CD8-positive, alpha-beta memory T cell (primary cell): Measurements from ENCODE around the gene LMO7. TPM values are rescaled to one million over a fixed set of nuclear protein-coding genes. Genes with fewer than 3 reads are reported as not detected.
"Not testable (repeated sequence)": the region's sequence is repeated elsewhere in the genome, so short reads cannot be mapped to it uniquely, and the experiment has no call there.

ENCODE experiments used
- CTCF ChIA-PET: fragments of 350-600 bp; sonication (Branson Sonifier 250); formaldehyde crosslinking; loops from one replicate; lab custom pipeline; 2021; ENCODE audit warnings: antibody characterized with exemption; lab: Charles Lee
- POLR2A ChIA-PET: fragments of 350-600 bp; sonication (Branson Sonifier 250); formaldehyde crosslinking; loops from one replicate; lab custom pipeline; 2021; ENCODE audit warnings: antibody characterized with exemption; lab: Charles Lee
- DNase-seq, 5 donors: peaks; one replicate each; pipeline versions ENCODE4 v3.0.0 to v3.0.0-alpha.2; 2020 to 2022; ENCODE audit warnings: mixed read lengths in 1 of 5
- H3K27ac ChIP-seq: one replicate; pipeline ENCODE4 v1.7.0; 2013; ENCODE audit warnings: low read depth, mild to moderate bottlenecking, low read length, moderate library complexity
- H3K27me3 ChIP-seq: 2 replicates; pipeline ENCODE4 v1.7.0; 2013; ENCODE audit warnings: low read length, mild to moderate bottlenecking; ENCODE audit not compliant: insufficient read depth, poor library complexity, severe bottlenecking
- H3K36me3 ChIP-seq: 2 replicates; pipeline ENCODE4 v1.7.0; 2013; ENCODE audit warnings: mild to moderate bottlenecking, low read length, moderate library complexity; ENCODE audit not compliant: insufficient read depth
- H3K4me1 ChIP-seq: 2 replicates; pipeline ENCODE4 v1.7.0; 2013; ENCODE audit warnings: mild to moderate bottlenecking, low read length, moderate library complexity; ENCODE audit not compliant: insufficient read depth
- H3K4me3 ChIP-seq: 2 replicates; pipeline ENCODE4 v1.7.0; 2013; ENCODE audit warnings: mild to moderate bottlenecking, low read length
- H3K9me3 ChIP-seq: 2 replicates; pipeline ENCODE4 v1.7.0; 2013; ENCODE audit warnings: mild to moderate bottlenecking, low read length
- H3K27ac Mint-ChIP-seq, 8 donors: one replicate each; pipeline ENCODE4 v1.8.0; 2020 to 2021; ENCODE audit warnings: mixed read lengths in 8 of 8, mild to moderate bottlenecking in 6 of 8, inconsistent platforms in 3 of 8, moderate library complexity in 3 of 8
- H3K27me3 Mint-ChIP-seq, 2 donors: one replicate each; pipeline ENCODE4 v1.8.0; 2020 to 2021; ENCODE audit warnings: mixed read lengths in 2 of 2, mild to moderate bottlenecking in 1 of 2, moderate library complexity in 1 of 2
- H3K36me3 Mint-ChIP-seq, 3 donors: one replicate each; pipeline ENCODE4 v1.8.0; 2020 to 2021; ENCODE audit warnings: mixed read lengths in 3 of 3, inconsistent platforms in 1 of 3, mild to moderate bottlenecking in 1 of 3
- H3K4me1 Mint-ChIP-seq, 3 donors: one replicate each; pipeline ENCODE4 v1.8.0; 2020 to 2021; ENCODE audit warnings: mixed read lengths in 3 of 3, inconsistent platforms in 1 of 3, mild to moderate bottlenecking in 1 of 3
- H3K4me3 Mint-ChIP-seq, 7 donors: one replicate each; pipeline ENCODE4 v1.8.0; 2020 to 2021; ENCODE audit warnings: mixed read lengths in 7 of 7, mild to moderate bottlenecking in 6 of 7, moderate library complexity in 4 of 7, inconsistent platforms in 2 of 7
- H3K9me3 Mint-ChIP-seq, 5 donors: one replicate each; pipeline ENCODE4 v1.8.0; 2020 to 2022; ENCODE audit warnings: mixed read lengths in 5 of 5, mild to moderate bottlenecking in 3 of 5, moderate library complexity in 2 of 5, inconsistent platforms in 1 of 5
- polyA plus RNA-seq: library from polyadenylated mRNA; unstranded; fragments of 300-500 nt; fragmentation: Illumina TruSeq; gene quantifications from one replicate; pipeline ENCODE4 v1.2.3, GENCODE V29; 2021
- total RNA-seq, 2 experiments: library from RNA; stranded (reverse); gene quantifications; one replicate each; pipeline ENCODE4 v1.2.3, GENCODE V29; 2021

Gene LMO7
- total and polyA plus RNA-seq, 3 experiments from 2014 or later: 4.6 to 4.9 (median 4.7) TPM

DNA sequence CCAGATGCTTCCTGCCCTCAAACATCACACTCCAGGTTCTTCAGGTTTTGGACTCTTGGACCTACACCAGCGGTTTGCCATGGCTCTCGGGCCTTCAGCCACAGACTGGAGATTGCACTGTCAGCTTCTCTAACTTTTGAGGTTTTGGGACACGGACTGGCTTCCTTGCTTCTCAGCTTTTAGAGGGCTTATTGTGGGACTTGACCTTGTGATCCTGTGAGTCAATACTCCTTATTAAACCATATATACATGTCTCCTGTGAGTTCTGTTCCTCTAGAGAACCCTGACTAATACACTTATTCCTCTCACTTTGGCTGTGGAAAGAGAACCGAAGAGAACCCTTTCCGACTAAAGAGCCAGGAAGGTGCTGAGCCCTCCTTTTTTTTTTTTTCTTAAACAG is 53.6 kb downstream of the LMO7 start:
- H3K4me3 Mint-ChIP-seq: no peak overlapping the region
- H3K27ac Mint-ChIP-seq: peak overlapping the region in 1 of 8 donors; percentile 15
- peaks cover 3 to 13% (median 3%) of the 10 kb centered on the region in 3 donors for H3K36me3 Mint-ChIP-seq
- ChIA-PET CTCF (no interaction called here), POLR2A (no interaction called here)
- peaks cover 0 to 7% (median 3%) of the 10 kb centered on the region in 3 donors for H3K4me1 Mint-ChIP-seq
- Histone ChIP-seq H3K9me3 (no peaks in the 10 kb centered on the region), H3K4me1 (no peaks in the 10 kb centered on the region), H3K36me3 (no peaks in the 10 kb centered on the region), H3K27me3 (no peaks in the 10 kb centered on the region), H3K27ac (no peak overlapping the region), H3K4me3 (no peak overlapping the region)
- no peaks in the 10 kb centered on the region for H3K9me3 Mint-ChIP-seq
- H3K27me3 Mint-ChIP-seq: peaks cover 0 to 2% of the 10 kb centered on the region in 2 donors
- no peak for DNase-seq

DNA sequence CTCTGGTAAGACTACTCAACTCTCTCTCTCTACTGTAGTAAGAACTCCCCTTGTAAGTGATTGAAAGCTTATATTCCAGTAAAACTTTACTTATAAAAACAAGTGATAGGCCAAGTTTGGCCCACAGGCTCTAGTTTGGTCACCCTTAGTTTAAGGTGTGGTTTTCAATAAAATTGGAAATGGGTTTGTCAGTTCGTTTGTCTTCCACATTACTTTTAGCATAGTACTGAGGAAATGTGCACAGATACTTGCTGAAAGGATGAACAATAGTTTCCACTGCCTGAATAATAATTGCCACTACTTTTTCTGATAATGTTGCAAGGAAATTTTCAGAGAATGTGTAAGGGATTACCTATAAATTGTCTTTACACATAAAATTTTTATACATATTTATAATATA is 54.5 kb downstream of the LMO7 start:
- Mint-ChIP-seq H3K36me3 (peaks cover under 1 to 13% (median 3%) of the 10 kb centered on the region in 3 donors), H3K4me3 (no peak overlapping the region), H3K4me1 (peaks cover 0 to under 1% (median under 1%) of the 10 kb centered on the region in 3 donors), H3K27me3 (peaks cover 0 to 2% of the 10 kb centered on the region in 2 donors), H3K9me3 (no peaks in the 10 kb centered on the region), H3K27ac (no peak overlapping the region)
- Histone ChIP-seq H3K4me1 (no peaks in the 10 kb centered on the region), H3K27me3 (no peaks in the 10 kb centered on the region), H3K27ac (no peak overlapping the region), H3K4me3 (no peak overlapping the region), H3K9me3 (no peaks in the 10 kb centered on the region), H3K36me3 (no peaks in the 10 kb centered on the region)
- ChIA-PET POLR2A (no interaction called here), CTCF (no interaction called here)
- DNase-seq: no peak

DNA sequence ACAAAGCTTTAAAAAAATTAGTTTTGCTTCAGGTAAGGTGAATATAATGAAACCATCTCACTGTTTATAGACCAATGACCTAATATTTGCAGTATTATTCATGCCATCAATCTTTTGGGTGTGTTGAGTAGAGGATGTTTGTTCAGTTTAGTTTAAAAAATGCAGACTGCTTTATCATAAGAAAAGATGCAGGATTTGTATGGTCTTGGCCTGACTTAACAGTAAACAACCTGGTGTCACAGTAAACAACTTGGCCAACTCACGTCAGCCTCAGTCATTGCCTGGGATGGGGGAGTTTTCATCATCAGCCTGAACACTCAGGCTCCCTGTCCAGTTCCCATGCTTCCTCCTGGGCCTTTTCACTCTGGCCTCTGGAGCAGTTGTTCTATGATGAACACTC is 55.1 kb downstream of the LMO7 start:
- Histone ChIP-seq H3K4me3 (no peak overlapping the region), H3K27ac (no peak overlapping the region), H3K4me1 (no peaks in the 10 kb centered on the region), H3K9me3 (no peaks in the 10 kb centered on the region), H3K36me3 (no peaks in the 10 kb centered on the region), H3K27me3 (no peaks in the 10 kb centered on the region)
- Mint-ChIP-seq H3K4me3 (no peak overlapping the region), H3K27me3 (peaks cover 0 to 2% of the 10 kb centered on the region in 2 donors), H3K4me1 (no peaks in the 10 kb centered on the region), H3K27ac (no peak overlapping the region), H3K36me3 (peaks cover 0 to 13% (median 3%) of the 10 kb centered on the region in 3 donors), H3K9me3 (no peaks in the 10 kb centered on the region)
- ChIA-PET POLR2A (no interaction called here), CTCF (interaction anchor here (1.6 kb wide), 1 partner anchor 179 kb away, joined by 5 read pairs; no protein-coding TSS in a partner anchor)
- no peak for DNase-seq

DNA sequence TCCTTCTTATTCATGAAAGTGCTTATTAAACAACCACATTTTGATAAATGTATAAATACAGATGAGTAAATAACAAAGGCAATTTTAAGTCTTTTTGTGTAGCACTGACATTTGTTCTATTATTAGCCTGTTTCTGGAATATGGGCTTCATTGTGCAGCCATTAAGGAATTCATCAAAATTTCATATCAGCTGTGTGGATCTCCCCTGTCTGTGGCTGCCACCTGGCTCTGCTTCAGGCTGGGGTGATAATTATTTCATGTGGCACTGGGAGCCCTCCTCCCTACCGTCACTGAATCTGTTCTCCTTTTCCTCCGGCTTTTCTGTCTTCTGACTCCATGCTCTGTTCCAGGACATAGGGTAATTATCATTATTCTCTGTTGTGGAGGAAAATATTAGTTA is 57.1 kb downstream of the LMO7 start:
- Histone ChIP-seq H3K36me3 (no peaks in the 10 kb centered on the region), H3K27ac (no peak overlapping the region), H3K4me3 (no peak overlapping the region), H3K27me3 (no peaks in the 10 kb centered on the region), H3K4me1 (no peaks in the 10 kb centered on the region), H3K9me3 (no peaks in the 10 kb centered on the region)
- ChIA-PET POLR2A (no interaction called here), CTCF (no interaction called here)
- Mint-ChIP-seq H3K27ac (no peak overlapping the region), H3K36me3 (peaks cover 0 to 13% (median 3%) of the 10 kb centered on the region in 3 donors), H3K27me3 (no peaks in the 10 kb centered on the region), H3K4me3 (no peak overlapping the region), H3K9me3 (no peaks in the 10 kb centered on the region), H3K4me1 (no peaks in the 10 kb centered on the region)
- no peak for DNase-seq

DNA sequence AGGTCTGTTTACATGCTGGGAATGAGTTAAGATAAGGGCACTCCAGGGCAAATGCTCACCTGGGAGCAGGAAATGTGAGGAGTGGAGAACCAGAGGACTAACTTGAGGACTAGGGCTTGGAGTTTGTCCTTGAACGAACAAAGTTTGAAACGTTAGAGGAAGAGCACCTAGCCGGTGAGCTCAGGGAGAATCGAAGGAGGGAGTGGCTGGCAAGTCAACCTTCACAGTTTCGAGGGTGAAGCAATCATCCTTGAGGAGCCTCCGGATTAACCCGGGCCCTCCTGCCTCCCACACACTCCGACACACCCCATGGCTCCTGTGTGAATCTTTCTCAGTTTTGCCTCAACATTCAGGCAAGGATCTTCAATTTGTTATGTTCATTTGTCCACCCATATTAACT is 58.6 kb downstream of the LMO7 start:
- POLR2A ChIA-PET: no interaction called here
- no peak for DNase-seq
- peaks cover 3 to 15% (median 3%) of the 10 kb centered on the region in 3 donors for H3K36me3 Mint-ChIP-seq
- H3K4me3 Mint-ChIP-seq: no peak overlapping the region
- Histone ChIP-seq H3K9me3 (no peaks in the 10 kb centered on the region), H3K27ac (no peak overlapping the region), H3K4me3 (no peak overlapping the region), H3K36me3 (no peaks in the 10 kb centered on the region), H3K27me3 (no peaks in the 10 kb centered on the region), H3K4me1 (no peaks in the 10 kb centered on the region)
- peaks cover 0 to 4% (median 0%) of the 10 kb centered on the region in 5 donors for H3K9me3 Mint-ChIP-seq
- no peaks in the 10 kb centered on the region for H3K27me3 Mint-ChIP-seq
- no peaks in the 10 kb centered on the region for H3K4me1 Mint-ChIP-seq
- CTCF ChIA-PET: interaction anchor here (1.0 to 3.9 kb wide), 9 partner anchors 11 to 1209 kb away, joined by 3 to 30 read pairs (median 13); no protein-coding TSS in a partner anchor
- no peak overlapping the region for H3K27ac Mint-ChIP-seq

DNA sequence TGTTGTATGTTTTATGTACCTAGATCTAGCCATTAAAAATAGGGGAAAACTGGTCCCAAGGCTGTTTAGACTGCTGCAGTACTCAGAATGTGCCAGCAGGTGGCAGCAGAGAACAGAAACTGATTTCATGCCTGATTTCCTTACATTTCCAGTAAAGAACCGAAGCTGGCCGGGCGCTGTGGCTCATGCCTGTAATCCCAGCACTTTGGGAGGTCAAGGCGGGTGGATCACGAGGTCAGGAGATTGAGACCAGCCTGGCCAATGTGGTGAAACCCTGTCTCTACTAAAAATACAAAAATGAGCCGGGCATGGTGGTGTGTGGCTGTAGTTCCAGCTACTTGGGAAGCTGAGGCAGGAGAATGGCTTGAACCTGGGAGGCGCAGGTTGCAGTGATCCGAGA is 59.8 kb downstream of the LMO7 start:
- Mint-ChIP-seq H3K36me3 (peaks cover 3 to 17% (median 10%) of the 10 kb centered on the region in 3 donors), H3K4me3 (peak overlapping the region in 1 of 7 donors; percentile 23), H3K27ac (peak overlapping the region in 2 of 8 donors; percentile 29 to 47)
- not testable (repeated sequence) for H3K4me3 ChIP-seq, H3K27ac ChIP-seq, H3K27me3 Mint-ChIP-seq, H3K9me3 ChIP-seq, H3K4me1 ChIP-seq, H3K36me3 ChIP-seq, H3K27me3 ChIP-seq, H3K4me1 Mint-ChIP-seq, H3K9me3 Mint-ChIP-seq
- DNase-seq: peak; percentile 39 to 76 (median 60)
- ChIA-PET POLR2A (interaction anchor here (0.6 kb wide), 1 partner anchor 1180 kb away, joined by 3 read pairs; no protein-coding TSS in a partner anchor), CTCF (interaction anchor here (0.8 to 3.9 kb wide), 31 partner anchors 8 to 1208 kb away, joined by 3 to 30 read pairs (median 5); no protein-coding TSS in a partner anchor)

DNA sequence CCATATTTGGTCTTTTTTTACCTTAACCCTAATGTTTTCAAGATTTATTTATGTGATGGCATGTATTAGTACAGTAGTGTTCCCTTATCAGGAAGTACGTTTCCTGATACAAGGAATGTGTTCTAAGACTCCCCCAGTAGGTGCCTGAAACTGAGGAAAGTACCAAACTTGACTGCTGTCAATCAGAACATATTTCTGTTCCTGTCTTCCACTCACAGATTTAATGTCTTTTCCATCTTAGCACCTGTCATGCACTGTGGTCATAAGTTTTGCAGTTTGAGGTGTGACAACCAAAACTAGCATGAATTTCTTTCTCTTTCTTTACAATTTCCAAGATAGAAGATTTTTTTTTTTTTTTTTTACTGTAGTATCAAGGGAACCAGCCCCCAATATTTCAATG is 62.9 kb downstream of the LMO7 start:
- Mint-ChIP-seq H3K27me3 (no peaks in the 10 kb centered on the region), H3K9me3 (peaks cover 0 to 4% (median 0%) of the 10 kb centered on the region in 5 donors), H3K36me3 (peaks cover 0 to 13% (median 10%) of the 10 kb centered on the region in 3 donors), H3K4me1 (no peaks in the 10 kb centered on the region), H3K4me3 (no peak overlapping the region), H3K27ac (no peak overlapping the region)
- DNase-seq: no peak
- no peaks in the 10 kb centered on the region for H3K27me3 ChIP-seq
- ChIA-PET CTCF (no interaction called here), POLR2A (no interaction called here)
- H3K27ac ChIP-seq: no peak overlapping the region
- no peaks in the 10 kb centered on the region for H3K4me1 ChIP-seq
- H3K4me3 ChIP-seq: no peak overlapping the region
- no peaks in the 10 kb centered on the region for H3K36me3 ChIP-seq
- H3K9me3 ChIP-seq: no peaks in the 10 kb centered on the region

DNA sequence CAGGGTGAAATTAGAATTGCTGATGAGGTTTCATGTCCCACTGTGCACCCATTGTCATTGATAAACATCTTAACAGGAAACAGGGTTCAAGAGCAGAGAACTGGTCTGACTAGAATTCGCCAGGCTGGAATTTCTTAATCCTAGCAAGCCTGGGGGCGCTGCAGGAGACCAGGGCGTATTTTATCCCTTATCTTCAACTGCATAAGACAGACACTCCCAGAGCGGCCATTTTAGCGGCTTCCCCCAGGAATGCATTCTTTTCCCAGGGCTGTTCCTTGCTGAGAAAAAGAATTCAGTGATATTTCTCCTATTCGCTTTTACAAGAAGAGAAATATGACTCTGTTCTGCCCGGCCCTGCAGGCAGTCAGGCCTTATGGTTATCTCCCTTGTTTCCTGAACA is 63.6 kb downstream of the LMO7 start:
- DNase-seq, CTCF ChIA-PET: not testable (repeated sequence)

More for the DNA sequence above, 63.6 kb downstream of the LMO7 start:
- H3K4me3 Mint-ChIP-seq, H3K27ac ChIP-seq, H3K4me1 ChIP-seq, H3K9me3 ChIP-seq, H3K27me3 ChIP-seq, H3K4me3 ChIP-seq, H3K9me3 Mint-ChIP-seq, H3K36me3 ChIP-seq, POLR2A ChIA-PET, H3K27ac Mint-ChIP-seq, H3K4me1 Mint-ChIP-seq, H3K27me3 Mint-ChIP-seq: not testable (repeated sequence)
- H3K36me3 Mint-ChIP-seq: peaks cover 0 to 10% (median 9%) of the 10 kb centered on the region in 3 donors
